DMS79 treated with DMSO at 0.1 percent for 48 hours (cell line): Measurements from ENCODE around the gene PRKCZ.
"Not testable (repeated sequence)": the region's sequence is repeated elsewhere in the genome, so short reads cannot be mapped to it uniquely, and the experiment has no call there.

Experiments
- DNase-seq: peaks from one replicate; lab custom pipeline; 2025; lab: John Stamatoyannopoulos, UW

Gene PRKCZ

GRCh38 chr1:2085080-2085479 is 34.9 kb downstream of the PRKCZ start:
- DNase-seq, result no peak

GRCh38 chr1:2086446-2087078 is 36.4 kb downstream of the PRKCZ start:
- DNase-seq, result no peak

- DNase-seq, result no peak
These were observed 37.6 kb downstream of the PRKCZ start for GRCh38 chr1:2087766-2088165.

GRCh38 chr1:2088458-2088857 is 38.2 kb downstream of the PRKCZ start:
- no peak for DNase-seq

- no peak for DNase-seq
These were observed 38.8 kb downstream of the PRKCZ start for GRCh38 chr1:2089051-2089450.

- no peak for DNase-seq
These were observed 40.1 kb downstream of the PRKCZ start for GRCh38 chr1:2090216-2090890.

GRCh38 chr1:2091611-2092604 is 41.7 kb downstream of the PRKCZ start:
- no peak for DNase-seq

- DNase-seq, result no peak
These were observed 42.8 kb downstream of the PRKCZ start for GRCh38 chr1:2093055-2093454.

- DNase-seq, result no peak
These were observed 43.4 kb downstream of the PRKCZ start for GRCh38 chr1:2093636-2094035.

- DNase-seq, result not testable (repeated sequence)
These were observed 44.3 kb downstream of the PRKCZ start for GRCh38 chr1:2094269-2095158.

GRCh38 chr1:2095394-2095793 is 45.2 kb downstream of the PRKCZ start:
- no peak for DNase-seq

GRCh38 chr1:2095981-2096736 is 45.9 kb downstream of the PRKCZ start:
- no peak for DNase-seq

GRCh38 chr1:2097386-2098300 is 47.4 kb downstream of the PRKCZ start:
- no peak for DNase-seq

GRCh38 chr1:2098301-2098698 is 48.1 kb downstream of the PRKCZ start:
- DNase-seq, result no peak

- no peak for DNase-seq
These were observed 48.9 kb downstream of the PRKCZ start for GRCh38 chr1:2098839-2099785.

GRCh38 chr1:2099886-2100779 is 49.9 kb downstream of the PRKCZ start:
- DNase-seq, result no peak

GRCh38 chr1:2100780-2101108 is 50.5 kb downstream of the PRKCZ start:
- DNase-seq, result no peak

GRCh38 chr1:2101531-2101930 is 51.3 kb downstream of the PRKCZ start:
- DNase-seq, result no peak
